Kasumi-1 (cell line): ENCODE results near the gene HYDIN.
"Not testable (repeated sequence)": the region's sequence is repeated elsewhere in the genome, so short reads cannot be mapped to it uniquely, and the experiment has no call there.

ENCODE experiments used
- DNase-seq, 2 experiments: peaks; one replicate each; lab custom pipeline; 2025; lab: John Stamatoyannopoulos, UW

HYDIN gene

DNA sequence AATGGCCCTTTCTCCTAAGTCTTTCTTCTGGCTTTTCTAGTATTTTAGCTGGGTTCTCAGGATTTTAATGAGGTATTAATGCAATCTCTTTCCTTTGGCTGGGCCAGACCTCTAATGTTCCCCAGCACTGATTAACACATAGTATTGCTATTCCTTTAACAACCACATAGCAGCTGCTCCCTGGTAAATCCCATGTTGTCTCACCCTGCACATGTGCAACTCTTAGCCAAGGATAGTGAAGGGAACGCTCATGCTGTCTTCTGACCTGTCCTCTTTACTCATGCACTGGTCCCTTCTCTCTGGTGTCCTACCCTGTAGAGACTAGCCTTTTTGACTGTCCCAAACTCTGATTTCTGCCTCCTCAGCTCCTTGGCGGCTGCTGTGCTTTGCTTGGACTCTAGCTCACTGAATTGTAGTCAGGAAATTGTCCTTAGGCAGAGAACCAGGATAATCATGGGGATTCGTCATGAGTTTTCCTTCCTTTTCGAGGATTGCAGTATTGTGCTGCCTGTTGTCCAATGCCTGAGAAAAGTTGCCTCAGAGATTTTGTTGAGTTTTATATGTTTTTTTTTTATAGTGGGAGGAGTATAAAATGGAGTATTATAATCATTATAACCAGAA, 406.9 kb downstream of the HYDIN start:
- DNase-seq, result not testable (repeated sequence)

DNA sequence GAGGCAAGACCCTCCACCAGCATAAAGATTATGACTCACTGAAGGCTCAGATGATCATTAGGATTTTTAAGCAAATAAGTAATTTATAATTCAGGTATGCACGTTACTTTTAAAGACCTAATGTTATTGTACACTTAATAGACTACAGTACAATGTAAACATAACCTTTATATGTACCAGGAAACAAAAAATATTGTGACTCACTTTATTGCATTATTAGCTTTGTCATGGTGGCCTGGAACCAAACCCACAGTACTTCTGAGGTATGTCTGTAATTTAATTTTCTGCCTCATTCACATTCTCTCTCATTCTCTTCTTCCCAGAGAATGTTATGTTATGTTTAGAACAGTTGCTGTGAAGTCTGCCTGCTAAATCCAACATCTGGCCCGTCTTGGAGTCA, 407.8 kb downstream of the HYDIN start:
- not testable (repeated sequence) for DNase-seq

DNA sequence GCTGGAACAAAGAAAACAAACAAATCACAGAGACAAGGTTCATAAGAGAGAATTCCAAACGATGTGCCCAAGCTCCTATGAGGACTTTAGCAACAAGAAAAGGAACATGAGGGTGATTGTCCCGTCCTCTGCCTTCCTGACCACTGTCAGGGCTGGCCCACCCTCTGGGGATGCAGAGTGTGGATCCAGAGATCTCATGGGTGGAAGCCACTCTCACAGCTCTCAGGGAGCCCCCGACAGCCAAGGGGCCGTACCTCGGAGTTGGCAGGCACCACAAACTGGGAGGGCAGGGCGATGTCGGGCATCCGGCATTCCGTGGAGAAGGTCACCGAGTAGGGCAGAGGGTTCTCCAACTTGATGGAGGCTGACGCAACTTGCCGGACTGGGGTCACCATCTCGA, 412.4 kb downstream of the HYDIN start:
- DNase-seq, result not testable (repeated sequence)

- DNase-seq, result no peak
These were observed 421.0 kb downstream of the HYDIN start for GRCh38 chr16:70809392-70810060.

- DNase-seq, result peak; percentile 11 to 28
These were observed 422.2 kb downstream of the HYDIN start for GRCh38 chr16:70808371-70808770.

GRCh38 chr16:70805787-70806186, 424.7 kb downstream of the HYDIN start:
- DNase-seq, result no peak

- no peak for DNase-seq
These were observed 425.1 kb downstream of the HYDIN start for GRCh38 chr16:70805380-70805779.

DNA sequence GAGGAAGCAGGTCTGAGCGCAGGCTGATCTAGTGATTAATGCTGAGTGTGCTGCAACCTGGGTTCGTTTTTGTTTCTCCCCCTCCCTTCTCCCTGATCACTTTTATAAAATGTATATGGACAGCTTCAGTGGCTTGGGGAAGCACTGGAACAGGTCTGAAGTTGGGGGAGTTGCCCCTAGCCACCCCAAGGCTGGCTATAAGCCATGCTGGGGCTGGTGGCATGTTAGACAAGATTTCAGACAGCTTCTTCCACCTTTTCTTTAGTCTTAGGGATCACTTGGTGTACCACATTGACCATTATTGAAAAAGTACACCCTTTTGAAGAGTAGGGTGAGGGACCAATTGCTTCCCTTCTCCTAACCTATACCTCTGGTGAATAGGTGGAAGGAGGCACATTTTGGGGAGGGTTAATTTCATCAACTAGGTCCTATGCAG, 425.8 kb downstream of the HYDIN start:
- no peak for DNase-seq

DNA sequence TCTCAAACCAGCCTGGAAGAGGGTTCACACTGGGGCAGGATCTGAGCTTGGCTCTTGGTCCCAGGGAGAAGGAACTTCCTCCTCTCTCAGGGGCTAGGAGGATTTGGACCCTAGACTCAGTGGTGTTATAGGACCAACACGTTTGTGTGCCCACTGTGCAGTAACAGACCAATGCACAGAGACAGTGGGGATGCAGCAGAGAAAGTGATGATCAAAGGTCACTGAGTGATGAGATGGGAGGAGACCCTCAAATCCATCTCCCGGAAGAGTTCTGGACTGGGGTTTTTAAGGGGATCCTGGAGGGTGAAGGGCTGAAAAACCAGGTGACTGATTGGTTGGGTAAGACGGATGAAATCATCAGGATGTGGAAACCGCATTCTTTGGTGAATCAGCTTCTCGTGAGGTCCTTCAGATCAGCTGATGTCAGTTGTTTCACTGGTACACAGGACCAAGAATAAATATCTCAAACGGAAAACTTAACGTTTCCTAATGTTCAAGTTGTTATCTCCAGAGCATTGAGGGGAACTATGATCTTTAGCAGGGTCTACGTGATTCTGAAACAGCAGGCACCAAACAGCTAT, 426.3 kb downstream of the HYDIN start:
- no peak for DNase-seq

DNA sequence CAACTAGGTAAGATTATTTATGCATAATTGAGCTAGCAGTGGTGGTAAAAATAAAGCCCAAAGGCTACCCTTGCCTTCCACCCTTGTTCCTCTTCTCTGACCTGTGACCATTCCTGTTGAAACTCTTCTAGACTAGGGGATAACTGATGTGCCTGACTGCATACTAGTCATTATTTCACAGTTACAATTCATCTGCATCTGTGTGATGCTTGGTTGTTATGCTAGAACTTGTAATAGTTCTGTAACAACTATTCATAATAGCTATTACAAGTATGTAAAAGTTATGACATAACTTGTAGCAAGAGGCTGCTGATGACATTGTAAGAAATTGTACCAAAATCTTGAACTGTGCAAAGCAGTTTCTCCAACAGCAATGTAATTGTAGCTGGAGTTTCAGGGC, 427.2 kb downstream of the HYDIN start:
- no peak for DNase-seq

- no peak for DNase-seq
These were observed 428.9 kb downstream of the HYDIN start for GRCh38 chr16:70801611-70802010.

- DNase-seq, result peak; percentile 83 to 89
These were observed 429.6 kb downstream of the HYDIN start, which contains the start of gene VAC14 for GRCh38 chr16:70800781-70801480. Gene VAC14 (minus strand): TSS chr16:70801158. CDS start chr16:70800900, 258 bp downstream.

DNA sequence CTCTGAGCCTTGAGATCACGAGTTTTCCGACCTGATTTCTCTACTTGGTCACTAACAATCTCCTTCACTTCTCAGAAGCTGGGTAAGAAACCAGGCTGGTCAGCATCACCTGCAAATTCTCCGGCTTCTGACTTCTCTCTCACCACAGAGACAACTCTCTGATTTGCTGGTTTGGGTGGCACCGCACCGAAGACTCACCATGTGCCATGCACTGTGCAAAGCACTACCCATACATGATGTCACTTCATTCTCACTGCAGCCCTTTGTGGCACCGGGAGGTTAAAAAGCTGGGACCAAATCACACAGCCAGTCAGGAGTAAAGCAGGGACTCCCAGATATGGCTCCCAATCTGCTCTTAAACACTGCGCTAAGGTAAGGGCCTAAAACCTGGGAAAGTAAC, 430.2 kb downstream of the HYDIN start:
- peak in 1 of 2 experiments; percentile 19 for DNase-seq

DNA sequence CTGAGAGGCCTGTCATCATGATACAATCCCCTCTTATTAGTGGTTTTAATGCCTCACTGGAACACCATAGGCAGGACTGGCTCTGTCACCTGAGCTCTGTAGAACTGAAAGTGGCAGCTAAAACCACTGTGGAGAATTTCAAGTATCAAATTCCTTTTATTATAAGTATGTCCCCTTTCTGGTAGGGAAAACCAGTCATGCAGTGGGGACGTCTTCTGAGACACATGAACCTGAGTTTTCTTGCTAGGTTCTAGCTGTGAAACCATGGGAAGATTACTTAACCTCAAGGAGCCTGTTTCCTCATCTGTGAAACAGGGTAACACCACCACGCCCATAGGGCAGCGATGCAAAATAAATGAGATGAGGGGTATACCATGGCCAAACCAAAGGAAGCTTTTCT, 434.2 kb downstream of the HYDIN start:
- DNase-seq, result no peak

- no peak for DNase-seq
These were observed 435.1 kb downstream of the HYDIN start for GRCh38 chr16:70795296-70795912.

DNA sequence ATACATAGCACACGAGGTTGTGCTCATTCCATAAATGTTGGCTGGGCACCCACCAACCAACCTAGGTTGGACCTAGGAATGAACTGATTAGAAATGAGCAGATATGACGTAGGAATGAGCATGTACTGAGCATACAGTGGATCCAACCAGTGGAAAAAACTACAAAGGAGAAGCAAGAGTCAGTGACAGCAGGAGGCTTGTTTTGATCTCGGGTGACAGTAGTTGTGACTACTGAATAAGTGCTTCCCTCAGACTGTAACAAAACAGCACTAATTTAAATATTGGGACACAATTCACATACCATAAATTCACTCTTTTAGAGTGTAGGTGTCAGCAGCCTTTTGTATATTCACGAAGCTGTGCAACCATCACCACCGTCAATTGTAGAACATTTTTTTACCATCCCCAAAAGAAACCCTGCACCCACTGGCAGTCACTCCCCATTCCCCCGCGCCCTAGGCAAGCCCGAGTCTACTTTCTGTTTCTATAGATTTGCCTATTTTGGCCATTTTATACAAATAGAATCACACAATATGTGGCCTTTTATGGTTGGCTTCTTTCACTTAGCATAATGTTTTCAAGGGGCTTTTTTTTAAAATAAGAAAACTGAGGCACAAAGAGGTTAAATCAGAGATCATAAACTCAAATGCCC, 436.5 kb downstream of the HYDIN start:
- no peak for DNase-seq

- DNase-seq, result no peak
These were observed 439.7 kb downstream of the HYDIN start for GRCh38 chr16:70790815-70791214.

DNA sequence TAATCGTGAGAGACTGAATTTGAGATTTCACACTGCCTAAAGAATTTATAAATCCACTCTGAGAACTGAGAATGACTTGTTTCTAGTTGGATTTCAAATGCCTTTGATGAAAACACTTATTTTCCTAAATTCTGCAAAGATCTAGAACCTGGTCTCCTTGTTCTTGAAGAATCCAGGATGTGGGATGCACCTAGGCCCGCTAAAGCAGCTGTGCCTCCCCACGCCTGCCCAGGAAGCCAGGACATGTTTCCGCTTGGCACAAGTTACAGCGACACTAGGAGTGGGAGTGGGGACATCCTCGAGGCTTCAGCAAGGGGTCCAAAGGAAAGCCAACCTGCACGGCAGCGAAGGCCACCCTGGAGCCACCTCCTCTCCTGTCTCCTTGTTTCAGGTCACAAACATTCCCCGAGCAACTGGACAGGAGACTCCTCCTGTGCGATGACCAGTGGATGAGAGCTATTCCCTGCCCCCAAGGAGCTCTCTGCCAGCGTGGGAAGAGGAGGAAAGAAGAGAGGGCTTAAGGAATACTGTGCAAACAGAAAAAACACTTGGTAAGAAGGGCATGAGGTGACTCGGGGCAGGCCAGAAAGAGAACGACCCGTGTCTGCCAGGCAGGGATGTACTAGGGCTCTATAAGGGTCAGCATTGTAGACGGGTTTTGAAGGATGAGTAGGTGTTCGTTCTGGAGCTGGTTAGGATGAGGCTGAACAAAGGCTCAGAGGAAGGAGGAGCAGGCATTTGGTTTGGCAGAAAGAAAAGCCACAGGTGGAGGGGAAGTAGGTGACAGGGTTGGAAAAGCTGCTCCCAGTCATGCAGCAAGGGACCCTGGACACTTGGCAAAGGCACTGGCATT, 440.7 kb downstream of the HYDIN start:
- DNase-seq, result no peak

DNA sequence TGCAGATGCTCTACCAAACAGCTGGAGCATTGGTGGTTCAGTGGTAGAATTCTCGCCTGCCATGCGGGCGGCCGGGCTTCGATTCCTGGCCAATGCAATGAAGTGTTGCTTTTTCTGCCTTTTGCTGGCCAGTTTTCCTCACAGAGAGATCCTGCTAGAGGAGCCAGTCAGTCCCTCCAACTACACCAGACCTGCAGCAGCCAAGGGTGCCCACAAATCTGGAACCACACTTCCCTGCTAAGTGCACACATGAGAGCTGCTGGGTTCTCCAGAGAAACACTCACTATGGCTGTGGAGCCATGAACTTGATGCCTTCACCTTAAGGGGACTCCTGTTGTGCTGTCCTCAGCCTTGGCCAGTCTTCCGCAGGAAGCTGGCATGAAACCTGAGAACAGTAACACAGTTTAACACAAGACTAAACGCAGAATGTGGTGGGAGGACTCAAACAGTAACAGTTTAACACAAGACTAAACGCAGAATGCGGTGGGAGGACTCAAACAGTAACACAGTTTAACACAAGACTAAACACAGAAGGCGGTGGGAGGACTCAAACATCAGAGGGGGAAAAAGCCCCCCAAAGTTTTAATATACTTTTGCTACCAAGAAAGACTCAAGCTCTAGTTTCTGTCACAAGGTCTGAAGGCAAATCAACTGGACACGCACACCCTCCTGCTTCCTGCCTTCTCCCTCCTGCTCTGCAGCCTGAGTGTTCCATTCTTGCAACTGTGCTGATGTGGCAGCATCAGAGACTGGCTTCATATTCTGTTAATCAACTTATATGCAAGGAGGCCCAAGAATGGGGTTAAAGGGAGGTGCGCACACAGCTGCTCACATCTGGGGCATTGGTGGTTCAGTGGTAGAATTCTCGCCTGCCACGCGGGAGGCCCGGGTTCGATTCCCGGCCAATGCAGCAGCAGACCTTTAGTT, 441.6 kb downstream of the HYDIN start:
- no peak for DNase-seq
